ENCODE data around the gene MGLL. TPM values are rescaled to one million over a fixed set of nuclear protein-coding genes. Genes with fewer than 3 reads are reported as not detected.

Gene MGLL
- total RNA-seq, 1 experiment from 2014 or later: 6.8 TPM

- no peaks in the 10 kb centered on the region for H3K79me2 ChIP-seq (ENCODE audit: insufficient read depth, low read length)
- no peak overlapping the region for H3K9ac ChIP-seq (ENCODE audit: low read length)
- H3K36me3 ChIP-seq (ENCODE audit: control insufficient read depth in 1 of 2, insufficient read depth in 2 of 2, low read length in 2 of 2): no peaks in the 10 kb centered on the region
- no peaks in the 10 kb centered on the region for H3K9me3 ChIP-seq (ENCODE audit: control insufficient read depth in 1 of 2, insufficient read depth in 1 of 2, low read depth in 1 of 2, low read length in 2 of 2)
- no peaks in the 10 kb centered on the region for H4K20me1 ChIP-seq (ENCODE audit: insufficient read depth)
- DNase-seq (ENCODE audit: low read depth, low spot score) (no peak), ATAC-seq (no peak)
- peaks cover 1 to 23% of the 10 kb centered on the region in 2 experiments; a peak in 2 of 4 replicates for H3K4me1 ChIP-seq (ENCODE audit: control insufficient read depth in 1 of 2, insufficient read depth in 2 of 2, low read length in 2 of 2)
- H3K4me3 ChIP-seq (replicated peaks in 1 of 2; ENCODE audit: low read depth in 1 of 2, low read length in 2 of 2): no peak overlapping the region
- H3K27ac ChIP-seq (ENCODE audit: low read depth, low read length): no peak overlapping the region
- H3K9me2 ChIP-seq (ENCODE audit: insufficient read depth): no peaks in the 10 kb centered on the region
- intact Hi-C loops (cut with micrococcal nuclease): no loop called here
- CTCF ChIA-PET: no interaction called here
- H3K4me2 ChIP-seq (ENCODE audit: low read length): no peak overlapping the region
- H3K27me3 ChIP-seq (ENCODE audit: insufficient read depth, low read length): no peaks in the 10 kb centered on the region
- no peak for TF ChIP-seq ATF3 (IDR thresholded peaks at IDR 0.05)
- TF ChIP-seq MAX (IDR thresholded peaks at IDR 0.05): no peak
- TF ChIP-seq EGR1 (IDR thresholded peaks at IDR 0.05; ENCODE audit: low read depth): no peak
- TF ChIP-seq ZFX (IDR thresholded peaks at IDR 0.05): no peak
- no peak for TF ChIP-seq CTCF (IDR thresholded peaks at IDR 0.05 in 2 of 3, conservative IDR thresholded peaks at IDR 0.05 in 1 of 3; ENCODE audit: borderline replicate concordance in 1 of 3, insufficient read depth in 1 of 3, low read depth in 2 of 3, low read length in 2 of 3)
- no peak for TF ChIP-seq YY1 (IDR thresholded peaks at IDR 0.05; ENCODE audit: extremely low read depth, insufficient replicate concordance, low read depth, low read length)
- TF ChIP-seq JUND (IDR thresholded peaks at IDR 0.05): no peak
- no peak for TF ChIP-seq EZH2 (IDR thresholded peaks at IDR 0.05)
- no peak for TF ChIP-seq REST (IDR thresholded peaks at IDR 0.05; ENCODE audit: low read depth)
- BruUV-seq (replicated peaks): no TSS peak
- no peak overlapping the region for H2AFZ ChIP-seq (ENCODE audit: low read depth, low read length, poor library complexity, severe bottlenecking)
- POLR2A ChIA-PET: no interaction called here
- RAD21 ChIA-PET (ENCODE audit: low non-redundant PET in 1 of 2, low total read pairs in 2 of 2, uncharacterized antibody in 2 of 2, unreplicated experiment in 2 of 2): no interaction called here
Measured at GRCh38 chr3:127784283-127784682, 38.0 kb downstream of the MGLL start.
